Measurements from ENCODE around the gene PIM1.

DNA sequence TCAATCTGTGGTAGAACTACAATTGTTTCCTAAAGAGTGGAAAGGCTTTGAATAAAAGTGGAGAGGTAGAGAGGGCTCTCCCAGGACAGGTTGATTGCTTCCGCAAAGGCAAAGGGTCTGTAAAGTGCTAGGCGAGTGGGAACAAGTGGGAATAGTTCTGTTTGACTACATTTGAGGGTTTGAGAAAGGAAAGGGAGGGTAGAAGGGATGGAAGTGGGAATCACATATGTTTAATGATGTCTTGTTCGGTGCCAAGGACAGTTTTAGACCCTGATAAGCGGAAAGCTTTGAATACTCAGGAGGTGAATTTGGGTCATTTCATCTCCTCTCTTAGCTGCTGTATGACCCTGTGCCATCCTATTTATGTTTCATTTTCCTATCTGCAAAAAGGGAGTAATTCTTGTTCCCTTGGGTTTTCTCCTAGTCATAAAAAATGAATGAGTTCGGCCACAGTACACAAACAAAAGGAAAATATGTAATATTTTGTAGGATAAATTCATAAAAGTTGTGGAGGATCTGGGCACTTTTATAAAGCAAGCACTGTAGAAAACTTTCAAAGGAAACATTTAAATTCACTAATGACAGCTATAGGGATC is 1.7 kb upstream of the PIM1 start:
- TF ChIP-seq, protein P1, sequence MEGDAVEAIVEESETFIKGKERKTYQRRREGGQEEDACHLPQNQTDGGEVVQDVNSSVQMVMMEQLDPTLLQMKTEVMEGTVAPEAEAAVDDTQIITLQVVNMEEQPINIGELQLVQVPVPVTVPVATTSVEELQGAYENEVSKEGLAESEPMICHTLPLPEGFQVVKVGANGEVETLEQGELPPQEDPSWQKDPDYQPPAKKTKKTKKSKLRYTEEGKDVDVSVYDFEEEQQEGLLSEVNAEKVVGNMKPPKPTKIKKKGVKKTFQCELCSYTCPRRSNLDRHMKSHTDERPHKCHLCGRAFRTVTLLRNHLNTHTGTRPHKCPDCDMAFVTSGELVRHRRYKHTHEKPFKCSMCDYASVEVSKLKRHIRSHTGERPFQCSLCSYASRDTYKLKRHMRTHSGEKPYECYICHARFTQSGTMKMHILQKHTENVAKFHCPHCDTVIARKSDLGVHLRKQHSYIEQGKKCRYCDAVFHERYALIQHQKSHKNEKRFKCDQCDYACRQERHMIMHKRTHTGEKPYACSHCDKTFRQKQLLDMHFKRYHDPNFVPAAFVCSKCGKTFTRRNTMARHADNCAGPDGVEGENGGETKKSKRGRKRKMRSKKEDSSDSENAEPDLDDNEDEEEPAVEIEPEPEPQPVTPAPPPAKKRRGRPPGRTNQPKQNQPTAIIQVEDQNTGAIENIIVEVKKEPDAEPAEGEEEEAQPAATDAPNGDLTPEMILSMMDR (IDR thresholded peaks at IDR 0.05 in 8 of 11, conservative IDR thresholded peaks at IDR 0.05 in 3 of 11) = no peak
- no peak for TF ChIP-seq POLR2A (IDR thresholded peaks at IDR 0.05)
